K562 (cell line): ENCODE data around the gene EIF4G1. TPM values are rescaled to one million over a fixed set of nuclear protein-coding genes. Genes with fewer than 3 reads are reported as not detected.

ENCODE experiments used
- ARID1B ChIP-seq: fragments of 450-650 bp; IDR thresholded peaks from 2 replicates; pipeline ENCODE4 v1.6.1; 2016; ENCODE audit warnings: antibody characterized with exemption, mild to moderate bottlenecking, inconsistent platforms
- BCL6 ChIP-seq: fragments of 250-450 bp; sonication (Bioruptor Pico); IDR thresholded peaks from 2 replicates; pipeline ENCODE4 v1.4.0; 2020
- BRF1 ChIP-seq: IDR thresholded peaks from 3 replicates; pipeline ENCODE4 v1.6.1; 2011; ENCODE audit warnings: borderline replicate concordance, mild to moderate bottlenecking; ENCODE audit not compliant: insufficient read length; ENCODE audit errors: extremely low read depth
- CSDE1 ChIP-seq, 2 experiments: fragments of 450-650 bp; IDR thresholded peaks; 2 replicates each; pipeline ENCODE4 v1.6.1; 2016; ENCODE audit warnings: mild to moderate bottlenecking in 1 of 2
- CTBP1 ChIP-seq: fragments of 450-650 bp; IDR thresholded peaks from 2 replicates; pipeline ENCODE4 v1.6.1; 2016; ENCODE audit warnings: borderline replicate concordance
- DPF2 ChIP-seq: fragments of 450-650 bp; IDR thresholded peaks from 2 replicates; pipeline ENCODE4 v1.6.1; 2016
- FOXK2 ChIP-seq, 2 experiments: fragments of 450-650 bp; IDR thresholded peaks in 1 of 2; conservative IDR thresholded peaks in 1 of 2; 2 replicates each; pipeline ENCODE4 v1.6.1; 2016; ENCODE audit warnings: low read depth in 2 of 2, mild to moderate bottlenecking in 1 of 2
- HDAC8 ChIP-seq: fragments of 450-650 bp; IDR thresholded peaks from 2 replicates; pipeline ENCODE4 v1.6.1; 2016; ENCODE audit warnings: mild to moderate bottlenecking, missing genetic modification characterization, moderate library complexity, missing compliant biosample characterization
- JUND ChIP-seq, 2 experiments: IDR thresholded peaks; 2 replicates in 1 of 2; 3 replicates in 1 of 2; pipeline ENCODE4 v1.6.1; 2011; ENCODE audit warnings: borderline replicate concordance in 2 of 2, low read depth in 2 of 2, low read length in 2 of 2, improper control_type of control experiment in 1 of 2, missing biosample characterization in 1 of 2, missing genetic modification characterization in 1 of 2, missing genetic modification reagents in 1 of 2
- NFIX ChIP-seq: fragments of 250-450 bp; sonication (Bioruptor Pico); IDR thresholded peaks from 2 replicates; pipeline ENCODE4 v1.4.0; 2020; ENCODE audit warnings: low read depth, mild to moderate bottlenecking, moderate library complexity
- NR1H2 ChIP-seq: sonication (generic); formaldehyde crosslinking; IDR thresholded peaks from 2 replicates; pipeline ENCODE4 v1.4.0; 2020; ENCODE audit warnings: mild to moderate bottlenecking, missing genetic modification reagents
- POLR2A ChIP-seq: fragments of 450-650 bp; conservative IDR thresholded peaks from 2 replicates; pipeline ENCODE4 v1.6.1; 2016
- POLR2AphosphoS5 ChIP-seq: IDR thresholded peaks from 2 replicates; pipeline ENCODE4 v1.6.1; 2011; ENCODE audit warnings: mild to moderate bottlenecking, low read depth, low read length, moderate library complexity; ENCODE audit not compliant: control insufficient read depth, insufficient read depth
- RCOR1 ChIP-seq, 2 experiments: IDR thresholded peaks; 2 replicates each; pipeline ENCODE4 v1.6.1; 2012; ENCODE audit warnings: low read depth in 2 of 2, low read length in 2 of 2, borderline replicate concordance in 1 of 2, improper control_type of control experiment in 1 of 2
- SETDB1 ChIP-seq: IDR thresholded peaks from one replicate; pipeline ENCODE4 v1.6.1; 2012; ENCODE audit warnings: low read length, control low read depth, inconsistent platforms
- YY1 ChIP-seq, 3 experiments: IDR thresholded peaks; 2 replicates each; pipeline ENCODE4 v1.6.1; 2011; ENCODE audit warnings: low read length in 2 of 3, mild to moderate bottlenecking in 2 of 3, moderate library complexity in 2 of 3, borderline replicate concordance in 1 of 3, control low read depth in 1 of 3, low read depth in 1 of 3; ENCODE audit not compliant: insufficient read depth in 3 of 3, insufficient replicate concordance in 2 of 3, control insufficient read depth in 1 of 3, insufficient read length in 1 of 3; ENCODE audit errors: extremely low read depth in 1 of 3
- ZFP30 ChIP-seq: fragments of 250-450 bp; sonication (Bioruptor Pico); IDR thresholded peaks from 2 replicates; pipeline ENCODE4 v1.8.0; 2022; ENCODE audit warnings: moderate library complexity, mild to moderate bottlenecking, inconsistent platforms, borderline replicate concordance
- ZNF143 ChIP-seq: sonication (generic); formaldehyde crosslinking; IDR thresholded peaks from 2 replicates; pipeline ENCODE4 v1.9.0; 2022; ENCODE audit warnings: mild to moderate bottlenecking, missing genetic modification reagents
- ZNF589 ChIP-seq: fragments of 200-800 bp; sonication (Bioruptor generic); IDR thresholded peaks from 2 replicates; pipeline ENCODE4 v1.6.1; 2016; ENCODE audit warnings: low read depth, missing genetic modification characterization, missing compliant biosample characterization
- polyA plus RNA-seq, 8 experiments: library from polyadenylated mRNA; depleted of rRNA in 4 of 8; stranded (reverse) in 5 of 8; unstranded in 3 of 8; fragments of >200 nt; fragmentation: Nextera tagmentation in 2 of 8; fragmentation: Illumina TruSeq in 1 of 8; extraction: Ambion mirVana in 2 of 8; extraction: Trizol in 1 of 8; gene quantifications; 2 replicates each; pipeline versions ENCODE4 v1.2.1 to v1.2.3, GENCODE V29; 2011 to 2014; ENCODE audit warnings: inconsistent platforms in 1 of 8, missing spikeins in 1 of 8
- total RNA-seq, 7 experiments: library from RNA; depleted of rRNA in 6 of 7; stranded (reverse); fragments of >200 nt in 6 of 7; fragmentation: Illumina TruSeq in 2 of 7; extraction: Trizol in 2 of 7; gene quantifications; 2 replicates each; pipeline versions ENCODE4 v1.2.1 to v1.2.3, GENCODE V29; 2011 to 2021; ENCODE audit warnings: low replicate concordance in 1 of 7
- TF ChIP-seq, protein P1 (sequence below): fragments of 250-450 bp; sonication (Bioruptor Pico); IDR thresholded peaks from 2 replicates; pipeline ENCODE4 v1.8.0; 2021; ENCODE audit warnings: moderate library complexity, mild to moderate bottlenecking, inconsistent platforms
- TF ChIP-seq, protein P2 (sequence below): fragments of 450-650 bp; IDR thresholded peaks from 2 replicates; pipeline ENCODE4 v1.6.1; 2016; ENCODE audit warnings: low read depth, mild to moderate bottlenecking, moderate library complexity
- TF ChIP-seq, protein P3 (sequence below): fragments of 450-650 bp; IDR thresholded peaks from 2 replicates; pipeline ENCODE4 v1.6.1; 2016; ENCODE audit warnings: missing biosample characterization, missing genetic modification characterization
- TF ChIP-seq, protein P4 (sequence below): sonication (generic); formaldehyde crosslinking; IDR thresholded peaks from 2 replicates; pipeline ENCODE4 v1.8.1; 2023; ENCODE audit warnings: mild to moderate bottlenecking, missing genetic modification reagents

The EIF4G1 gene
- total and polyA plus RNA-seq, 9 of the 15 experiments (the other 6 are each of a cell fraction or from before 2014, with no cell fraction given): 4.6 to 505 (median 155) TPM

DNA sequence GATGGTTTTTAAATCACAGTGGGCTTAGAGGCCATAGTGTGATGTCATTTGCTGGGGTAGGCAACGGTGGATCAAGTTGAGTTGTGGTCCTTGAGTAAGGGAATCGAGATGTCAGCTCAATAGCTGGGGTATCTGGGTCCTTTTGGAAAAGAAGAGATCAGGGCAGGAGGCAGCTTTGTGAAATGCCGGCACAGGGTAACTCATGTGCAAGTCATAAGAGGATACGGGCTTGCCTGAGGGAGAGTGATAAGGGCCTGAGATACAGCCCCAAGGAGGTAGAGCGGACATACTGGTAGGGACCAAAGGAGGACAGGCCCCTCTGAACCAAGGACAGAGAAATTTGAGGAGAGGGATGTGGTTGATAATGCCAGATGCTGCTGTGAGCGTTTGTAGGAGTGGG is 18.8 kb downstream of the EIF4G1 start (continued):
- TF ChIP-seq, protein P1, sequence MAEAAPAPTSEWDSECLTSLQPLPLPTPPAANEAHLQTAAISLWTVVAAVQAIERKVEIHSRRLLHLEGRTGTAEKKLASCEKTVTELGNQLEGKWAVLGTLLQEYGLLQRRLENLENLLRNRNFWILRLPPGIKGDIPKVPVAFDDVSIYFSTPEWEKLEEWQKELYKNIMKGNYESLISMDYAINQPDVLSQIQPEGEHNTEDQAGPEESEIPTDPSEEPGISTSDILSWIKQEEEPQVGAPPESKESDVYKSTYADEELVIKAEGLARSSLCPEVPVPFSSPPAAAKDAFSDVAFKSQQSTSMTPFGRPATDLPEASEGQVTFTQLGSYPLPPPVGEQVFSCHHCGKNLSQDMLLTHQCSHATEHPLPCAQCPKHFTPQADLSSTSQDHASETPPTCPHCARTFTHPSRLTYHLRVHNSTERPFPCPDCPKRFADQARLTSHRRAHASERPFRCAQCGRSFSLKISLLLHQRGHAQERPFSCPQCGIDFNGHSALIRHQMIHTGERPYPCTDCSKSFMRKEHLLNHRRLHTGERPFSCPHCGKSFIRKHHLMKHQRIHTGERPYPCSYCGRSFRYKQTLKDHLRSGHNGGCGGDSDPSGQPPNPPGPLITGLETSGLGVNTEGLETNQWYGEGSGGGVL (CRISPR knock-in tag): no peak
- TF ChIP-seq ZNF589 (CRISPR knock-in tag) (no peak), NFIX (CRISPR knock-in tag) (no peak), DPF2 (peak; percentile 54; the same call in 1 of the 2 replicates), FOXK2 (conservative IDR thresholded peaks at IDR 0.05 in 1 of 2, IDR thresholded peaks at IDR 0.05 in 1 of 2; ENCODE audit: low read depth in 2 of 2) (no peak), RCOR1 (IDR thresholded peaks at IDR 0.05; ENCODE audit: borderline replicate concordance in 1 of 2, low read depth in 2 of 2, low read length in 2 of 2) (peak in 1 of 2 experiments; percentile 38; a peak in 1 of 4 replicates), NR1H2 (CRISPR knock-in tag) (no peak), CTBP1 (peak; percentile 45; the same call in 1 of the 2 replicates), JUND (IDR thresholded peaks at IDR 0.05; ENCODE audit: borderline replicate concordance, low read depth, low read length) (no peak), JUND (tag; IDR thresholded peaks at IDR 0.05; ENCODE audit: borderline replicate concordance, low read depth, low read length) (peak; percentile 17; the same call in 1 of the 3 replicates), CSDE1 (IDR thresholded peaks at IDR 0.05) (no peak), POLR2AphosphoS5 (peak; percentile 1; the same call in 1 of the 2 replicates), HDAC8 (tag) (no peak), YY1 (IDR thresholded peaks at IDR 0.05; ENCODE audit: borderline replicate concordance in 1 of 3, control insufficient read depth in 1 of 3, extremely low read depth in 1 of 3, insufficient read depth in 3 of 3, insufficient read length in 1 of 3, insufficient replicate concordance in 2 of 3, low read depth in 1 of 3, low read length in 2 of 3) (peak in 1 of 3 experiments; percentile 13), BRF1 (no peak), SETDB1 (no peak), POLR2A (0 out of 2 replicates have a peak, but pooled peaks have one; percentile 5), BCL6 (CRISPR knock-in tag) (no peak), ZNF143 (CRISPR knock-in tag) (no peak), ARID1B (peak; percentile 69; the same call in 1 of the 2 replicates), ZFP30 (CRISPR knock-in tag) (no peak)
- TF ChIP-seq, protein P2, sequence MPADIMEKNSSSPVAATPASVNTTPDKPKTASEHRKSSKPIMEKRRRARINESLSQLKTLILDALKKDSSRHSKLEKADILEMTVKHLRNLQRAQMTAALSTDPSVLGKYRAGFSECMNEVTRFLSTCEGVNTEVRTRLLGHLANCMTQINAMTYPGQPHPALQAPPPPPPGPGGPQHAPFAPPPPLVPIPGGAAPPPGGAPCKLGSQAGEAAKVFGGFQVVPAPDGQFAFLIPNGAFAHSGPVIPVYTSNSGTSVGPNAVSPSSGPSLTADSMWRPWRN: no peak
- TF ChIP-seq, protein P3, sequence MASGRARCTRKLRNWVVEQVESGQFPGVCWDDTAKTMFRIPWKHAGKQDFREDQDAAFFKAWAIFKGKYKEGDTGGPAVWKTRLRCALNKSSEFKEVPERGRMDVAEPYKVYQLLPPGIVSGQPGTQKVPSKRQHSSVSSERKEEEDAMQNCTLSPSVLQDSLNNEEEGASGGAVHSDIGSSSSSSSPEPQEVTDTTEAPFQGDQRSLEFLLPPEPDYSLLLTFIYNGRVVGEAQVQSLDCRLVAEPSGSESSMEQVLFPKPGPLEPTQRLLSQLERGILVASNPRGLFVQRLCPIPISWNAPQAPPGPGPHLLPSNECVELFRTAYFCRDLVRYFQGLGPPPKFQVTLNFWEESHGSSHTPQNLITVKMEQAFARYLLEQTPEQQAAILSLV (tag): no peak
- TF ChIP-seq, protein P4, sequence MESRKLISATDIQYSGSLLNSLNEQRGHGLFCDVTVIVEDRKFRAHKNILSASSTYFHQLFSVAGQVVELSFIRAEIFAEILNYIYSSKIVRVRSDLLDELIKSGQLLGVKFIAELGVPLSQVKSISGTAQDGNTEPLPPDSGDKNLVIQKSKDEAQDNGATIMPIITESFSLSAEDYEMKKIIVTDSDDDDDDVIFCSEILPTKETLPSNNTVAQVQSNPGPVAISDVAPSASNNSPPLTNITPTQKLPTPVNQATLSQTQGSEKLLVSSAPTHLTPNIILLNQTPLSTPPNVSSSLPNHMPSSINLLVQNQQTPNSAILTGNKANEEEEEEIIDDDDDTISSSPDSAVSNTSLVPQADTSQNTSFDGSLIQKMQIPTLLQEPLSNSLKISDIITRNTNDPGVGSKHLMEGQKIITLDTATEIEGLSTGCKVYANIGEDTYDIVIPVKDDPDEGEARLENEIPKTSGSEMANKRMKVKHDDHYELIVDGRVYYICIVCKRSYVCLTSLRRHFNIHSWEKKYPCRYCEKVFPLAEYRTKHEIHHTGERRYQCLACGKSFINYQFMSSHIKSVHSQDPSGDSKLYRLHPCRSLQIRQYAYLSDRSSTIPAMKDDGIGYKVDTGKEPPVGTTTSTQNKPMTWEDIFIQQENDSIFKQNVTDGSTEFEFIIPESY (CRISPR knock-in tag): no peak
